Inferior parietal cortex (tissue), 1 donor: ENCODE data around the gene MPZL1.
"Not testable (repeated sequence)": the region's sequence is repeated elsewhere in the genome, so short reads cannot be mapped to it uniquely, and the experiment has no call there.

Experiments
- DNase-seq: peaks from one replicate; pipeline ENCODE4 v3.0.0-alpha.2; 2016; ENCODE audit errors: extremely low spot score

The MPZL1 gene

DNA sequence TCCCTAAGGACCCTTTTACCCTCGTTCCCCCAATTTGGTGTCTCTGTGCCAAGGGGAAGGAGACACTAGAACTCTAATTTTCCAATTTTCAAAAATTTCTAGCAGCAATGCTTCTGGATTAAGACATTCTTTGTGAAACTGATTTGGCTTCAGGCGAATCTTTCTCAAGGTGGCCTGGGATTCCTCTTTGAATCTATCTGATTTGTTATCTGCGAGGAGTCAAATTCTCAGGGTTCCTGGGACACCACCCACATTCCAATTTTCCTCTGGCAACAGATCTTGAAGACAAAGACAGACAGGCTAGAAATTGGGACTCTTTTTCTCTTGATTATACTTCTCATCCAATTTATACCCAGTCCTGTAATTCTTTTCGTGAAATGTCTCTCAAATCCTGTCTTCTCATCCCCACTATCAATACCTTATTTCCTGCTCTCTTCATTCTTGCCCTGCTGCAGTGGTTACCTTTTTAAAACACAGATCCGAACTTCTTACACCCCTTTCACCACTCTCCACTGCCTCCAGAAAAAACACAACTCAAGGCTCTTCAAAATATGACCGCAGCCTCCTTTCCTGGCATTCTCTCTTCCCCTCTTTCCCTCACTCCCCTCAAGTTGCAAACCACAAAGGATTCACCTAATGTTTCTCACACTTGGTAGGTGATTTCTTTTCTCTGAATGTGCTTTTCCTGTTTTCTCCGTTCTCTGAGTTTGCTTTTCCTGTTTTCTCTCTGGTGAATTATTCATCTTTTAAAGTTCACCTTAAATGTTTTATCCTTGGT is 2.7 kb upstream of the MPZL1 start:
- DNase-seq, result no peak

DNA sequence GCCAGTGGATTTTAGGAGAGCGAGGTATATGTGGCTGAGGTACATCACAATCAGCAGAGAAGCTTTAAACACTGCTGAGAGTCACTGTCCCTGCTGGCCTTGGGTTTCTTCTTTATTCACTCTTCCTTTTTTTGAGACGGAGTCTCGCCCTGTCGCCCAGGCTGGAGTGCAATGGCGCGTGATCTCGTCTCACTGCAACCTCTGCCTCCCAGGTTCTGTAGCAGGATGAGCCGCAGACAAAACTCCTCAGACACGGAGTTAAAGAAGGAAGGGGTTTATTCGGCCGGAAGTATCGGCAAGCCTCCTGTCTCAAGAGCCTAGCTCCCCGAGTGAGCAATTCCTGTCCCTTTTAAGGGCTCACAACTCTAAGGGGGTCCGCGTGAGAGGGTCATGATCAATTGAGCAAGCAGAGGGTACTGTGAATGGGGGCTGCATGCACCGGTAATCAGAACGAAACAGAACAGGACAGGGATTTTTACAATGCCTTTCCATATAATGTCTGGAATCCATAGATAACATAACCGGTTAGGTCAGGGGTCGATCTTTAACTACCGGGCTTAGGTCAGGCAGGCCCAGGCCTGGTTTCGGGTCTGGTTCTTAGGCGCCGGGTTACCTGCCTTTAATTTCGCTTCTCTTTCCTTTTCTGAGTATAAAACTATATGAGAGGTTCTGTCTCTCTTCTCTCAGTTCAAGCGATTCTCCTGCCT is 1.9 kb upstream of the MPZL1 start:
- not testable (repeated sequence) for DNase-seq

GRCh38 chr1:167720965-167721616 is 691 bp upstream of the MPZL1 start:
- peak; percentile 73 for DNase-seq

DNA sequence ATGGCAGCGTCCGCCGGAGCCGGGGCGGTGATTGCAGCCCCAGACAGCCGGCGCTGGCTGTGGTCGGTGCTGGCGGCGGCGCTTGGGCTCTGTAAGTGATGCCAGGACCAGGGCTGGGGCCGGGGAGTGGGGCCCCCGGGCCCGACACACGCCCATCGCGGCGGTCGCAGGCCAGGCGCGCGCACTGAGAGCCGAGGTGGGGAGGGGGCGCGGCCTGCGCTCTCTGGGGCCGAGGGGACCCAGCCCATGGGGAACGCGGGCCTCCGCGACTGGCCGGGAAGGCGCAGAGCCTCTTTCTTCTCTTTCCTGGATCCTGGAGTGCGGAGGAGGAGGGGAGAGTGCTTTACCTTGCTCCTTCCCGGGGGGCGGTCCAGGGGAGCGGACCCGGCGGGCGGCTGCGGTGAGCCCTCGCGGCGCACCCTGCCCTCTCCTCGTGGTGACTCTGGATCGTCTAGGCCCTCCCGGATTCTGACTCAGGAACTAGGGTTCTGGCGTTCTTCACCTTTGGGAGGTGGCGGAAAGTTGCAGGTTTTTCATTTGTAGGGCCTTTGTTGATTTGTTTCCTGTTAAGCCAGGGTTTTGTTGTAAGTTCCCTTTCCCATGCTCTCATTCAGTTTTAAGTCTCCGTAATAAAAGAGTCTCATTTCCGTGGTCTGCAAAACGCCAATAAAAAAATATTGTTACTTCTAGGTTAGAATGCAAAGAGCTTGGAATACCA is 529 bp downstream of the MPZL1 start:
- DNase-seq, result no peak

DNA sequence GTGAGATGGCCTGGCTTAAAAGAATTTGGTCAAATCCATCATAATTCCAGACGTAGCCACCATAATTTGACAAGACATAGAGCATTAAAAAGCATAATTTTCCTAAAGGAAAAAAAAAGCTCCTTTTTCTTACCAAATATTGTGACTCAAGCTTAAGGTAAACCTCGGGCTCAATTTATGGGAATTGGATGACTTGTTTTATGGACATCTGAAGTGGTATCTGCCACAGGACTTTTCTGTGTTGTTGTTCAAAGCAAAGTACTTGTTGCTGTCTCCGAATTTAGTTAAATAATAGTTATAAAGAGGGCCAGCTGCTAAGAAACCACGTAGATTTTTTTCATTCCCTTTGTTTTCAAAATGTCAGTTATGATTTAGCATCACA is 1.1 kb downstream of the MPZL1 start:
- no peak for DNase-seq

- DNase-seq, result no peak
Measured at GRCh38 chr1:167723707-167724323, 2.0 kb downstream of the MPZL1 start.

- no peak for DNase-seq
Measured at GRCh38 chr1:167726008-167726407, 4.2 kb downstream of the MPZL1 start.

GRCh38 chr1:167728818-167729410 is 7.1 kb downstream of the MPZL1 start:
- DNase-seq, result no peak

- DNase-seq, result no peak
Measured at GRCh38 chr1:167734227-167734626, 12.4 kb downstream of the MPZL1 start.

GRCh38 chr1:167734841-167735240 is 13.1 kb downstream of the MPZL1 start:
- DNase-seq, result no peak

GRCh38 chr1:167737169-167737568 is 15.4 kb downstream of the MPZL1 start:
- no peak for DNase-seq

- DNase-seq, result no peak
Measured at GRCh38 chr1:167738158-167738557, 16.4 kb downstream of the MPZL1 start.

GRCh38 chr1:167739752-167740151 is 18.0 kb downstream of the MPZL1 start:
- DNase-seq, result no peak

DNA sequence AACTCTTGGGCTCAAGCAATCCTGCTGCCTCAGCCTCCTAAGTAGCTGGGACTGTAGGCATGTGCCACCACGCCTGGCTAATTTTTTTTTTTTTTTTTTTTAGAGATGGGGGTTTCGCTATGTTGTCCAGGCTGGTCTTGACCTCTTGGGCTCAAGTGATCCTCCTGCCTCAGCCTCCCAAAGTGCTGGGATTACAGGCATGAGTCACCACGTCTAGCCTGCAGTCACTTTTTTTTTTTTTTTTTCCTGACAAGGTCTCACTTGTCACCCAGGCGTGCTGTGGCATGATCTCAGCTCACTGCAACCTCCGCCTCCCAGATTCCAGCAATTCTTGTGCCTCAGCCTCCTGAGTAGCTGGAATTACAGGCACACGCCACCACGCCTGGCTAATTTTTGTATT is 19.3 kb downstream of the MPZL1 start:
- DNase-seq, result not testable (repeated sequence)

DNA sequence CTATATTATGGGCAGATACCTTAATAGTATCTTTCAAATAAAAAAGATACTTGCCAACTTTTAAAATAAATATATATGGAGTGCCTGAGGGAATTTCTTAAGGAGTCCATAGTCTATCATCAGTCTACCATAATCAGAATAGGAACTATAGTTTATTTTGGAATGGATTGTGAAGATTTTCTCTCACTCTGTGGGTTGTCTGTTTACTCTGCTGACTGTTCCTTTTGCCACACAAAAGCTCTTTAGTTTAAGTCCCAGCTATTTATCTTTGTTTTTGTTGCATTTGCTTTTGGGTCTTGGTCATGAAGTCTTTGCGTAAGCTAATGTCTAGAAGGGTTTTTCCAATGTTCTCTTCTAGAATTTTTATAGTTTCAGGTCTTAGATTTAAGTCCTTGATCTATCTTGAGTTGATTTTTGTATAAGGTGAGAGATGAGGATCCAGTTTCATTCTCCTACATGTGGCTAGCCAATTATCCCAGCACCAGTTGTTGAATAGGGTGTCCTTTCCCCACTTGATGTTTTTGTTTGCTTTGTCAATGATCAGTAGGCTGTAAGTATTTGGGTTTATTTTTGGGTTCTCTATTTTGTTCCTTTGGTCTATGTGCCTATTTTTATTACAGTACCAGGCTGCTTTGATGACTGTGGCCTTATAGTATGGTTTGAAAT is 20.7 kb downstream of the MPZL1 start:
- not testable (repeated sequence) for DNase-seq

DNA sequence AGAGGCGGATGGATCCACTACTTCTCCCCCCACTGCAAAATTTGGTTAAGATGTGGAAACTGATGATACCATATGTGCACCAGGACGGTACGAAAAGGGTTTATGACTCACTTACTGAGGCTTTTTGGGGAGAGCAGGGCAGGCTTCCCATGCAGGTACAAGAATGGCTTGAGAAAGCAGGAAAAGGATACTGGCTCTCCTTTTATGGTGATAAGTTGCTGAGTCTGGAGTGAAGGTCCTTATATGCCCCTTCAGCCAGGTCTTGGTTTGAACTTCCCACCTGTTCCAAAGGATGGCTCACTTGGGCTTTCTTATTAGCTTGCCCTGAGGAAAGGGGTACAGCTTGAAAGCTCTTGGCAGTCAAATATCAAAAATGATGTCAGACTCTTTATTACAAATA is 23.1 kb downstream of the MPZL1 start:
- DNase-seq, result no peak

GRCh38 chr1:167746013-167746672 is 24.4 kb downstream of the MPZL1 start:
- DNase-seq, result no peak

DNA sequence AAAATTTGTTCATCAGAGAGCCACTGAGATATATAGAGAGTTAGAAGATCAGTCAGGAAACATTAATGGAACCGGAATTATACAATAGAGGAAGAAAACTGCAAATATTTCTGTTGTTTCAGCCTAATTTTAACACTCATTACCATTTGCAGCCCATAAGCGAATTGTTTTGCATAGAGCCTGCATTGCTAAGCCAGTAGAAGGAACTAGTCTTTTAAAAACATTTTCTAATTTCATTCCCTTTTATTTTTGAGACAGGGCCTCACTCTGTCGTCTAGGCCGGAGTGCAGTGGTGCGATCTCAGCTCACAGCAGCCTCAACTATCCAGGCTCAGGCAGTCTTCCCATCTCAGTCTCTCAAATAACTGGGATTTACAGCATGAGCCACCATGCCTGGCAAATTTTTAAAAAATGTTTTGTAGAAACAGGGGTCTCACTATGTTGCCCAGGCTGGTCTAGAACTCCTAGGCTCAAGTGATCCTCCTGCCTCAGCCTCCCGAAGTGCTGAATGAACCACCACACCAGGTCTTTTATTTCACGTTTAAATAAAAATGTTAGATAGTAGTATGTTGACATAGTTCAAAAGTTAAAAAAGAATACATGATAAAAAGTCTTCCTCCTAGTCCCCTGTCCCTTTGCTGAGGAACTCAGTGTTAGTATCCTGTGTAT is 25.3 kb downstream of the MPZL1 start:
- no peak for DNase-seq

DNA sequence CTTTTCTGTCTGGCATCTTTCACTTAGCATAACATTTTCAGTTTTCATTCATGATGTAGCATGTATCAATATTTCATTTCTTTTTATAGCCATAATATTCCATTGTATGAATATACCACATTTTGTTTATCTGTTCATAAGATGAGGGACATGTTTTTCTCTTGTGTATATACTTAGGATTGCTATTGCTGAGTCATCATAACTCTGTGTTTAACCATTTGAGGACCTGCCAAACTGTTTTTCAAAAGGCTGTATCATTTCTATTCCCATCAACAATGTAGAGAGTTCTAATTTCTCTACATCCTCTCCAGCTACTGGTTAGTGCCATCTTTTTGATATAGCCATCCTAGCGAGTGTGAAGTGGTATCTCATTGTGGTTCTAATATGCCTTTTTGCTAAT is 26.2 kb downstream of the MPZL1 start:
- DNase-seq, result no peak

DNA sequence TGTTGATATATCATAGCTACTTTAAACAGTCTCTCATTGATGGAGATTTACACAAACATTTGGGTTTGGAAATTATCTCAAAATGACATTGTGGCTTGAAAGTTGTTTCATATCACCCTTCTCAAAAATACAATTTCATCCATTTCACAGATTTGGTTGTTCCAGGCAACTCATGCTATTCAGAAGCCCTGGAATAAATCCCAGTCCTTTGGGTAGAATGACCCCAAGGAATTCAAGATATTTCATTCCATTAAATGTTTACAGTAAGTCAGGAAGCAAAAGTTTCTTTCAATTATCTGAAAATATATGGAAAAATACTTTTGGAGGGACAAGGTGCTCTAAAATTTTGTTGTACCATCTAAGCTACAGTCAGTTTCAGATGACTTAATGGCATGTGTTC is 27.1 kb downstream of the MPZL1 start:
- DNase-seq, result no peak
